Stimulated activated CD4-positive, alpha-beta T cell treated with anti-CD3 and anti-CD28 coated beads, Interleukin-4, amount 100 ng/mL, for 24 hours (primary cell): Measurements from ENCODE around the gene DNAJC13.

ENCODE experiments used
- DNase-seq: peaks from one replicate; pipeline ENCODE4 v3.0.0-alpha.2; 2020

DNAJC13 gene

DNA sequence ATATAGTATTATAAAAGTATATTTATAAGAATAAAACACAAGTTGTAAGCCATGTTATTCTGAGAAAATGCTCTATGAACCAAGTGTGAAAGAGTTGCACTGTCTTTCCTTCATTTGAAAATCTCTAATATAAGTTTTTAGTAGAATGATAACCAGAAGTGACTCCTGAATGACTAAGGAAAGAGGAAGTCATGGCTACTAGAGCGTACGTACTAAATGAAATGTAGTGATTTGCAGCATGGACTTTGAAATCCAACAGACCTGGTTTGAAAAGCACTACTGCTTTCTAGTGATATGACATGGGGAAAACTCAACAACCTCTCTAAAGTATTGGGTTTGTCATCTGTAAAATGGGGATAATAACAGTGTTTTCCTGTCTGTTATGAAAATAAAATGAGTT is 10.3 kb upstream of the DNAJC13 start:
- DNase-seq: no peak

DNA sequence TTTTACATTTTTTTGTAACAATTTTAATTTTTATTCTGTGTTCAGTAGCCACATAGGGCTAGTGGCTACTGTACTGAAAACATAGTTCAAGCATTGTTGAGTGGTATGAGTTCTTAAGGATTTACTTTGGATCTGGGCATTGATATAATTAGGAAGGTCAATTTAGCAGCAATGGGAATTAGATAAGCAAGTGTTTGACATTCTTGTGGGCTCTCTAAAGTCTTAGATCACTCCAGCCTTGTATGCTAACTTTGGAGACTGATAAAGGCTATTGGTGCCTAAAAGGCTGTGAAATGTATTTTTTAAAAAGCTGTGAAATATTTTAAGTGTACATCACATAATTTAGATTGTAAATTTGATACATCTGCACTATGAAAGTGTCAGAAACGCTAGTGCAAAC is 2.5 kb upstream of the DNAJC13 start:
- DNase-seq: no peak

DNA sequence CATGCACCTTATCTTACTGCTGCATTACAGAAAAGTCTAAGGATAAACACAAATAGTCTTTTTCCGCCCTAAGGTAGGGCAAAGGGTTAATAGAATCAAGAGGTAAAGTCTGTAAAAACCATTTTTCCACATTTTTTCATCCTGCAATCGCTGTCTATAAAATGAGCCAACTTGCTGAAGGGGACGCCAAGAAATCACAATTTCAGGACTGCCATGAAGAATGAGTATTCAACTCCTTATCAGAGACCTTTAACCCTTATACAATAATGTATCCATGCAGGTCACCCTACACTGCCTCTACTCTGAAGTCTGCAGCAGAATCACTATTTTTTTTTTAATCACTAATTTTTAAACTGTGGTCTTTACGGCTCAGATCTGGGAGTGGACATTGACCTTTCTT is 1.1 kb upstream of the DNAJC13 start:
- DNase-seq: no peak

DNA sequence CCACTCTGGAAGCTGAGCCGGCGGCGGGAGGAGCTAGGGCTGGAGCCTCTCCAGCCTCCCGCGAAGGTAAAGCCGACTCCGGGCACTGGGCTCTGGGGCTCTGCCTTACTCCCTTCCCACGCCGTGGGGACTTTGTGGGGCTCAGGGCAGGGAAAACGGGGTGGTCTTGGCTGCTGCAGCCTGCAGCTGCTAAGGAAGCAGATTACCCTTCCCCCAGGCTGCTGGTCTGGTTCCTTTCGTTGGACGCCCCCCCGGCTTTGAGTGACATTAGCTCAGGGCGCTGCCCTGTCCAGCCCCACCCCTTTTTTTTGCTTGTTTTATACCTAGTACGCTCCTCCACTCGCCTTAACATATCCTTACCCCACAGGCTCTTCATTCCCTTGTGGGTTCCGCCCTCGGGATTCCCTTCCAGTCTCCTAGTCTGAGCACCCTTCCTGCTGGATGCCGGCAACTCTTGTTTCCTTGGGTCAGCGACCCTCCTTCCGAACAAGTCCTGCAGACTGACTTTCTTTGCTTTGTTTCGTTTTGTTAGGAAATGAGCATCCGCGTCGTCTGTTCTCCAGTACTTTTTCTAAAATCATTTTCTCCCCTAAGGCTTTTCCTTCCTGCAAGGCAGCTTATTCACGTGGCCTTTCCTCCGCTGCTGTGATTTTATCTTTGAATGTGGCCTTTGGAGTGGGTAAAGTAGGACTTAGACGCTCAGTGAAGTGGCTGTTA is 551 bp downstream of the DNAJC13 start:
- peak; percentile 51 for DNase-seq

DNA sequence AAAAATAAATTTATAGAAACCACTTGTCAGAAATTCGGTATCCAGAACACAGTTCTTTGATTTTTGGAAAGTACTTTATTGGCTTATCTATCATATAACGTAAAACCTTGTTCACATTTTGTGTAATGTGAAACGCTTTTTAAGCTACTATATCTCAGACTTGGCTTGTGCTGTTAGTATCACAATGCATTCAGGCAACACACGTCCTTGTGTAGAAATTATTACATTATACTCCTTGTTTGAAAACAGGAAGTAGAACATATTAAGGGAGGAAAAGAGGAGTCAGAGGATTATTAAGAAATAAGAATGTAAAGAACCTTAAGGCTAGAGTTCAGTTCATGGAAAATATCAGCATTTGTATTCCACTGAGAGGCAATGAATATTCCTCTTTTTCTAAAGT is 1.6 kb downstream of the DNAJC13 start:
- DNase-seq: no peak

DNA sequence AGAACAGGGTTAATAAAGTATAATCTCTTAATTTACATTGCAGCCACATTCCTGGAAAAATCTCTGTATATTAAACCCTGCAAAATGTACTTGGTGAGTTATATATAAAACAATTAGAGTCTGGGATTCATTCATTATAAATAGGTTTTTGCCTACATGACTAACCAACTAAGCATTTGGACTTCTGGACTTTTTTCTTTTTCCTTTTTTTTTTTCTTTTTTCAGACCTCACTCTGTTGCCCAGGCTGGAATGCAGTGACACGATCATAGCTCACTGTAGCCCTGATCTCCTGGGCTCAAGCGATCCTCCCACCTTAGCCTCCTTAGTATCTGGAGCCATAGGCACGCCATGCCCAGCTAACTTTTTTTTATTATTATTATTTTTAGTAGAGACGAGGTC is 4.5 kb downstream of the DNAJC13 start:
- DNase-seq: no peak

DNA sequence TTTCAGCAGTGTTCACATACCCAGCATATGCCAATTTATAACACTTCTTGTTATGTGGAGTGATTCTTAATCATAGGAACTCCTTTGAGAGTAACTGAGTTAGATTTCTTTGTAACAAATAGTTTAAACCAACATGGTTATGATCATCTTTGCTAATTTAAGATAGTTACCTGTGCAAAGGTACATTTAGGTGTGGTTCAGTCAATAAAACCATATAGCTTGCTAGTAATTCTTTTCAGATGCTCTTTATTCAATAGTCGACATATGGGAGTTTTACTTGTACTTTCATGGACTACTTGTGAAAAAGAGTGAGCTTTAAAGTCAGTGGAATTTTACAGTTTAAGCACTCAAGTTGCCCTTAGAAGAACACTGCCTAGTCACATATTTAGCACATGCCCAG is 5.2 kb downstream of the DNAJC13 start:
- DNase-seq: no peak

DNA sequence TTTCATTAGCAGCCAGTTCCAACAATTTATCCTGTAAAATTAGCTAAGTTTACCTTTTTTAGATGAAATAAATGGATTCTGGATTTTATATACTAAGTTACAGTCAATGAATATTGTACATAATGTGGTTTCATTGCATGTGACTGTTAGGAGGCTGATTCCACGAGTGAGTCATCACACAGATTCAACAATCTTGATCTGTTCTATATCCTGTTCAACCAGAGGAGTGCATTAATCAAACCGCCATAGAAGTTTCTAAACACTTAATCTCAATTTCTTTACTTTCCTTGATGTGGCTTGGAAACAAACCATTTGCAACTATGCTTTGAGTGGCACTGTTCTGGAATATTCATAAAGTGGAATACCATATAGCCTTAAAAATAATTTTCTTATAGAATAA is 15.3 kb downstream of the DNAJC13 start:
- peak; percentile 6 for DNase-seq

DNA sequence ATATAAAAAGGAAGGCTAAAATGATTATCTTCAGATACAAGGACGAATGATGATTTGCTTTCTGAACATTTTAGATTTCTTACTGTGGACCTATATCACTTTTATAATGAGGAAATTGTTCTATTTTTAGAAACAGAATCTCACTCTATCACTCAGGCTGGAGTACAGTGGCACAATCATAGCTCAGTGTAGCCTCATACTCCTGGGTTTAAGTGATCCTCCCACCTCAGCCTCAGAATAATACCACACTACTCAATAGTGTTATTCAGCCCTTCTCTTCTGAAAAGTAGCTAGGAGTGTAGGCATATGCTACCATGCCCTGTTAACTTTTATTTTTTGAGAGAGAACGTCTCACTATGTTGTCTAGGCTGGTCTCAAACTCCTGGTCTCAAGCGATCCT is 15.8 kb downstream of the DNAJC13 start:
- no peak for DNase-seq

DNA sequence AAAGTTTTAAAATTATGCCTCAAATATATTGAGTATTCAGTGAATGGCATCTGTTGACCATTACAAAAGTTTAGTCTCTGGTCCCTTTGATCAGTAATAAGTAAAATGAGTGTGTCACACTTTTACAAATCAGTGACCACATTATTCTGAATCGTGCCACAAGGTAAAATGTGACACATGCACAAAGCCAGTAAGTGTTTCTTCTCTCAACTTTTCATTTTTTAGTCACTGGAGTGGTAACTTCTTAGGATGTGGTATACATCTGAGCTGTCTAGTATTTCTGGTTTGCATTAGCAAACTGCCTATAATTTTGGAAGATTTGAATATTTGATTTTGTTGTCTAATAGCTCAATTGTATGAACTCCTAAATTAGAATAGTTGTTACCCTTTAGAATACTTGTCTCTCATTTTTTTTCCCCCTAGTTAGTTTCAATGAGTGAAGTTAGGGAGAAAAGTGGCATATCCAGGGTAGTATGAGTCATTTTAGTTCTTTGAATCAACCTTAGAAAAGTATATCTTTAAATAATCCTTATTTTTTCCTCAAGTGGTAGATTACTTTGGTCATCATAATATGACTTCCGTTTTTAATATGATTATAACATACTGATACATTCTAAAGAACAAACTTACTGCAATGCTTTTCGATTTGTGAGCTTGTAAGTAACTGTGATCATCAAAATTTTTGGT is 18.1 kb downstream of the DNAJC13 start:
- DNase-seq: no peak

DNA sequence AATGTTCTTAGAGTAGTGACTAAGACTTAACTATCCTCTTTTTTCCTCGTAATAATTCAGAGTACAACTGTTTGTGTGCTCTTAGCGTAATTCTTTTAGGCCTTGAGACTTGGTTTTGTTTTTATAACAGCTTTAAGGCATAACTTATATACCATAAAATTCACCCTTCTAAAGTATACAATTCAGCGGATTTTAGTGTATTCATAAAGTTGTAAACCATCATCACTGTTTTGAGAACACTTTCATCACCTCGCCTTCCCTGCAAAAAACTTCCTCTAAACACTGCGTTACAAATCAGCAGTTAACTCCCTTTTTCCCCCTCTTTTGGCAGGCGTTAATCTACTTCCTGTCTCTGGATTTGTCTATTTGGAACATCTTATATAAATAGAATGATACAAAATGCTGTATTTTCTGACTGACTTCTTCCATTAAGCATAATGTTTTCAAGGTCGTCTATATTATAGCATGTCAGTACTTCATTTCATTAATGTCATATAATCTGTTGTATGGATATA is 18.7 kb downstream of the DNAJC13 start:
- DNase-seq: no peak

DNA sequence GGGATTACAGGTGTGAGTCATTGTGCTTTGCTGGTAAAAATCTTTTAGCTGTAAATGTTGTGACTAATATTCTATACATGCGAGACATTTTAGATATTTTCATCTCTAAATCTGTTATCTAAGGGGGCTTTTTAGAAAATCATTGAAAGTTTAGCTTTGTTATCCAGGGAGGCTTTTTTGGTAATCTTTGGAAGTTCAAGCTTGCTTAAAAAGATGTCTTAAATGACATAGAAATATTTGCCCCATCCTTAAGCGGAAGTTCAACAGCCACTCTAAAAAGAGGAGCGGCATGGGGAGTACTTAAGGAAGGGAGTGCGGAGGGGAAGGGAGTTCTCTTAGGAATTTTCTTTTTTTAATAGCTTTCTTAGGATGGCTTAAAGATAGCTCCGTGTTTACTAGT is 26.1 kb downstream of the DNAJC13 start:
- no peak for DNase-seq

DNA sequence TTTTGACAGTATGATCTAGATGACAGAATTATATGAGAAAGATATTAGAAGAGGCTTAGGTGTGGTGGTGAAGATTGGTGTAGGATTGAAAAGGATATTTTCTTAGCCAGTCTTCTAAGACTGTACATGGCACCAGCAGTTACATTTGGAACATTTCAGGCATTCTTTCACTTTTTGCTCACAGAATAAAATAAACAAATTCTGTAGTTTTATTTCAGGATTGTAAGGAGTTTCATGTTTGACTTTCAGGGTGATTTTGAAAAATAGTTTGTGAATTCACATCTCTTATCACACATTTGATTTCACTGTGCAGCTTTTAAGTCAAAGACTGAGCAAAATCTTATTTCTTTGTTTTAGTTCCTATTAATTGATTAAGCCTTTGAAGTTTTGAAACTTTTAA is 27.1 kb downstream of the DNAJC13 start:
- no peak for DNase-seq

DNA sequence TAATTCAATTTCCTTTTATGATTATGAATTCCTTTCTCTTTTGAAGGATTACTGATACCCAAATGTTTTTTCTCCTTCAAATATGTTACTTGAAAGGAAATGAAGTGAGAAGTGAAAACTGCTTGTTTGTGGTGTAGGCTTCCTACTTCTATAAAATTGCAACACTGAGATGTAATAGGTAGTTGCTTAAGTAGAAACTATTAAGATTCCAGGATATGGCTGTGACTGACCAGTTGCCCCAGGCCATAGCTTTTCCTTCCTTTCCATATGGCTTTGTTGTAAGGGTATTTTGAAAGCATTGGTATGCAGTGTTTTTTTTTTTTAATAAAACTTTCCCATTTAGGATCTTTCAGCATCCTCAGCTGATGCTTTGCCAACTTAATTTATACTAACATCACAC is 28.5 kb downstream of the DNAJC13 start:
- no peak for DNase-seq

DNA sequence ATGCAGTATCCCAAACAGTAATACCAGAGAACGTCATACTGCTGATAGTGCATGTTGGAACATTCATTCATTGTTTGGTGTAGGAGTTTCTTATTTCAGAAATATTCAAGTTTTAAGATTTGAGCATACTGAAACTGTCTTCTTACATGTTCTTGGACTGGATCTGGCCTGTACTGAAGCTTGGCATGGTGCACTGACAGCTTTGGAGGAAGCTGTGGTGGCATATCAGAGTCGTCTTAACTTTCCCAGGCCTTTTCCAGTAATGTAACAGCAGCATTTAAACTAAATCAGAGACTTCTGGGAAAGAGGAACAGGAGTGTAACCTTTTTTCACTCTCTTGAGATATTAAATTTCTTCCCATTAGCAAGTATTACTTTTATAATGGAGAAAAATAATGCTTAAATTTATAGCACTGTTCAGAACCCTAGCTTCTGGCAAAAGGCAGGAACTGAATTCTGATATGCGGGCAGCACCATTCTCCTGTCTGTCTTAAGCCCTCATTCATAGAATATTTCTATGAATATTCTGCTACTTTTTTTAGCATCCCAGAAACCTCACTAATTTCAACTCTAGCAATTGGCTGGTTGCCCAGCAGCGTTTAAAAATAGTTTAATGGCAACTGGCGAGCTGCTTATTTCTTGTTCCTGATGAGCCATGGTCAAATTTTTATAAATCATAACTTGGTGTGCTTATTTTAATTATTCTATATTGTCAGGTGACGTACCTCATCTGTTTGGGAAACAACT is 31.1 kb downstream of the DNAJC13 start:
- DNase-seq: no peak

DNA sequence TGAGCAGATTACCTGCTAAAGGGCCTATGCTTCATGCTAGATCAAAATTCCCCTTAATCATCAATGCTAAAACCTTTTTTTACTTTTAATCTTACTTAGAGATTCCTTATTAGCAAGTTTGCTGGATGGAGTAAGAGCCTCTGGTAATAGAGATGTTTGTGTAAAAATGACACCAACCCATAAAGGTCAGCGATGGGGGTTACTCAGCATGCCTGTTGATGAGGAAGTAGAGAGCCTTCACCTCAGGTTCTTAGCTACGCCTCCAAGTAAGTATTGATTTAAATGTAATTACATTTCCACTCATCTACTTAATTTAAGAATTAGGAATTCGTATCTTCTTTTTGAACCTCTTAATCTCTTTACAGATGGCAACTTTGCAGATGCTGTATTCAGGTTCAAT is 38.8 kb downstream of the DNAJC13 start:
- no peak for DNase-seq

DNA sequence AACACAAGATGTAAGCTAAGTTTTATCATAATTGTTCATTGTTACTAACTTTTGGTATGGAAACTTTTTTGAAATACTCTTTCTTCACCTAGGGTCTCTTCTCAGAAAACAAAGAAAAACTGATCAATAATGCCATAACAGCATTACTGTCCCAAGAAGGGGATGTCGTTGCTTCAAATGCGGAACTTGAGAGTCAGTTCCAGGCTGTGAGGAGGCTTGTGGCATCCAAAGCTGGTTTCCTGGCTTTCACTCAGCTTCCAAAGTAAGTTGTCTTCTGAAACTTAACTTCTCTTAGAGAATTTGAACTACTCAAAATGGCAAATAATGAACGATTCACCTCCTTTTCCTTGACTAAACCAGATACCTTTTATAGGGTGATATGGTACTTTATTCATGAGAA is 39.3 kb downstream of the DNAJC13 start:
- no peak for DNase-seq

DNA sequence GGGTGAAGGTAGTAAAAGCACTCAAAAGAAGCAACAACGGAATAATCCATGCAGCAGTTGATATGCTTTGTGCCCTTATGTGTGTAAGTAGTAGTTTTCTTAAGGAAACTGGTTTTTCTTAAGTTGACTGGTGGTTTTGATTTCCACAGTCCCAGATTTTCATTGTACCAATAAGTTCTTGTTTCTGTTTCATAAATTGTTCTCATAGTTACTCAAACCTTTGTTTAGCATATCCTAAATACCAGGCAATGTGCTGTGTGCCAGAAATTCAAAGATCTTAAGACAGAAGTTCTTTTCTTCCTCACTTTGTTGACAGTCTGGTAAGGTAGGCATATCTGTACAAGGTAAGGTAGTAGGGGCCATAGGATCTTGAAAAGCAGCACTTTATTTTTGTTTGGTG is 40.0 kb downstream of the DNAJC13 start:
- no peak for DNase-seq

DNA sequence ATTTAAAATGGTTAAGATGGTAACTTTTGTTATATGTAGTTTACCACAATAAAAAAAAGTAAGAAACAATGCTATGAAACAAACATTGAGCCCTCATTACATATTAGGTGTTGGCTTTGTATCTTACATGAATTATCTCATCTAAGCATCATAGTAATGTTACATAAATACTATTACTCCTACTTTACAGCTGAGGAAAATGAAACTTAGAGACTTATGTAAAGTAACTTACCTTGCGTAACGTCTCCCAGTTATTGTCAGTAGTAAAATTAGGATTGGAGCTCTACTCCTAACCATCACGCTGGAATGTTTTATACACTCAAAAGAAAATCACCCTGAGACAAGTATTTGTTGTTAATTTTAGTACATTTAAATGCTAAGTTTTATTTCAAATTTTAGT is 42.2 kb downstream of the DNAJC13 start:
- DNase-seq: no peak

DNA sequence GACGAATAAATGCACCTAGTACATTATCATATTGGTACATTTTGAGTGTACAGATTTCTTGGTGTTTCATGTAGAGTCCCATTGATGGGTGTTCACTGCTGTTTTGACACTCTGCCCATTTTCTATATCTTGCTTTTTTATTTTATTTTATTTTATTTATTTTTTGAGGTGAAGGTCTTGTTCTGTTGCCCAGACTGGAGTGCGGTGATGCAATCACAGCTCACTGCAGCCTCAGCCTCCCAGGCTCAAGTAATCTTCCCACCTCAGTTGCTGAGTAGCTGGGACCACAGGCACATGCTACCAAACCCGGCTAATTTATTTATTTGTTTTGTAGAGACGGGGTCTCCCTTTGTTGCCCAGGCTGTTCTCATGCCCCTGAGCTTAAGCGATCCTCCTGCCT is 44.2 kb downstream of the DNAJC13 start:
- no peak for DNase-seq

DNA sequence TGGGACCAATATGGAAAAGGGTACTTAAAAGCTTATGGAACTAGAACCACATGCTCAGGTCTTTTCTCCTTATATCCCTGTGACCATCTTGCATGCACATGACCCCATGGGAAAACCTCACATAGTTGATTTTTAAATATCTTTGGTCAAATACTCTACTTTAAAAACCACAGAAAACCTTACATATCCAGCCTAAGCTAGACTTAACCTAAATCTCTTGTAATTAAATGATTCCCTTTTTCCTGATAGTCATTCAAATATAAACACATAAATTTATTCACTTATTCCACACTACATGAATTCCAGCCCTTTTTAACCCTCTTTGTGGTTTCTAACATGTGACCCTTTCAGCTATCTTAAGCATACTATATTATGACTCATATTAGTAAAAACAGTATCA is 46.8 kb downstream of the DNAJC13 start:
- DNase-seq: no peak

DNA sequence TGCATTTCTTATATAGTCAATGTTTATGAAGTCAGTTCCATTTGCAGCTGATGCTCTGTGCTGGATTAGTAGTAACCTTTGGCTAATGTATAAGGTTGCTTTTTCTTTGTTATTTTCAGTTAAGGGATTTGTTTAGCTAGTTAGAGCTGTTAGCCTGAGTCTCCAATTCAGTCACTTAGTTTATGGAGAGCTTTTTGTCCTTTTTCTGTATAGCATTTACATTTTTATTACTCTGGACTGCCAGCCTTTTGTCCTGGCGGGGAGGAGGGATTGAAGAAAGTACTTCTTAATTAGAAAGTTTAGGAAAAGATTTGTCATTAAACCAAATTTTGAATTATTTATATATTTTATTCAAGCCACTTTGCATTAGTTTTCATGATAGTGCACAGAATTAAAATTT is 52.0 kb downstream of the DNAJC13 start:
- no peak for DNase-seq

DNA sequence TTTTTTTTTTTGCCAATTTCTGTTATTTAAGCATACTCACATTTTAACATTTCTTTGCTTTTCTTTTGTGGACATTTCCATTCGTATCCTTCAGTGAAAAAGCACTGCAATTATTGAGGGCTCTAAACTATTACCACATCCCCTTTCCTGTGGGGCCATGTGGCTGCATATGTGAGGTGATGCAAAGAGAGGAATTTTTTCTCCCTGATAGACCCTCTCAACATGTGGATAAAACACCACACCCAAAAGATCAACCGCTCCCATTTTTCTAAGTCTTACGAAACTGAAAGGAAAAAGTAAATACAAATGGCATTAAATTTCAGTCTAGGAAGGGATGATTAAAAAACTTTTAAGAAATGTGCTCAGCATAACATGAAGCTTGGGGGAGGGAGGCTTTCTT is 68.8 kb downstream of the DNAJC13 start:
- DNase-seq: no peak

DNA sequence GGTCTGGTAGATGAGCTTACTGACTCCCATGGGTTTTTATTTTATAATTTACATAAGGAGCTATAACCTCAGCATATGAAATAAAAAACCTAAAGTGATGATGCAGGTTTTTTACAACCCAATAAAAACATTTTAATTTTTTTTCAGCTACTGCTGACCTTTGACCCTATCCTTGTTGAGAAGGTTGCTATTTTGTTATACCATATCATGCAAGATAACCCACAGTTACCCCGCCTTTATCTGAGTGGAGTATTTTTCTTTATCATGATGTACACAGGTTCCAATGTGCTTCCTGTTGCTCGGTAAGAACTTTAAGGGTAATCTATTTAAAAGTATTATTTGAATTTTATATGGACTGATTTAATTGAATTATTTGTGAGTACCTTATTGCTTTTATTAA is 70.8 kb downstream of the DNAJC13 start:
- DNase-seq: no peak
